ENCODE measurements around the gene TRAK2.
A peak's percentile ranks its signal among the peaks of the same experiment; 100 is the strongest.
"Not testable (repeated sequence)": the region's sequence is repeated elsewhere in the genome, so short reads cannot be mapped to it uniquely, and the experiment has no call there.

Gene TRAK2, protein sequence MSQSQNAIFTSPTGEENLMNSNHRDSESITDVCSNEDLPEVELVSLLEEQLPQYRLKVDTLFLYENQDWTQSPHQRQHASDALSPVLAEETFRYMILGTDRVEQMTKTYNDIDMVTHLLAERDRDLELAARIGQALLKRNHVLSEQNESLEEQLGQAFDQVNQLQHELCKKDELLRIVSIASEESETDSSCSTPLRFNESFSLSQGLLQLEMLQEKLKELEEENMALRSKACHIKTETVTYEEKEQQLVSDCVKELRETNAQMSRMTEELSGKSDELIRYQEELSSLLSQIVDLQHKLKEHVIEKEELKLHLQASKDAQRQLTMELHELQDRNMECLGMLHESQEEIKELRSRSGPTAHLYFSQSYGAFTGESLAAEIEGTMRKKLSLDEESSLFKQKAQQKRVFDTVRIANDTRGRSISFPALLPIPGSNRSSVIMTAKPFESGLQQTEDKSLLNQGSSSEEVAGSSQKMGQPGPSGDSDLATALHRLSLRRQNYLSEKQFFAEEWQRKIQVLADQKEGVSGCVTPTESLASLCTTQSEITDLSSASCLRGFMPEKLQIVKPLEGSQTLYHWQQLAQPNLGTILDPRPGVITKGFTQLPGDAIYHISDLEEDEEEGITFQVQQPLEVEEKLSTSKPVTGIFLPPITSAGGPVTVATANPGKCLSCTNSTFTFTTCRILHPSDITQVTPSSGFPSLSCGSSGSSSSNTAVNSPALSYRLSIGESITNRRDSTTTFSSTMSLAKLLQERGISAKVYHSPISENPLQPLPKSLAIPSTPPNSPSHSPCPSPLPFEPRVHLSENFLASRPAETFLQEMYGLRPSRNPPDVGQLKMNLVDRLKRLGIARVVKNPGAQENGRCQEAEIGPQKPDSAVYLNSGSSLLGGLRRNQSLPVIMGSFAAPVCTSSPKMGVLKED
- total RNA-seq: 102 to 147 (median 115) reads per million in 4 experiments

GRCh38 chr2:201451292-201452057 is at the start of gene TRAK2, which contains the start of gene STRADB:
Gene TRAK2 (minus strand): TSS chr2:201451458. CDS start chr2:201420507, 30,951 bp downstream.
Gene STRADB (plus strand): TSS chr2:201451740. CDS start chr2:201454841, 3,101 bp downstream.
- peak; percentile 92 for DNase-seq

- no peak for DNase-seq
Observed at GRCh38 chr2:201500534-201500933, 49.3 kb upstream of the TRAK2 start.

DNA sequence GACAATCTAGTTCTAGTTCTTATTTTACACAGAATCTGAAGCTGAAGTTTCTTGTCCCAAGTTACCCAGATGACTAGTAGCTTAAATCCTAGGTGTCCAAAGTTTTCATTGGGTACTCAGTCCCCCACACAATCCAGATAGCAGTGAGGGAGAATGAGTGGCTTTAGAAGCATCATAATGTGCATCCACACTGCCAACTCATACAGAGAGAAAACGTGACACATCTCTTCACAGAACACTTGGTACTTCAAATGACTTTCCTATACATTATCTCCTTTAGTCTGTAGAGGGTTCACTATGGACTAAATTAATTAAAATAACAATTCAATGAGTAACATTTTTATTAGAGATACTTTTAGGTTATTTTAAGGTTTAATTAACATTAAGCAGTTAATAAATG is 45.5 kb upstream of the TRAK2 start:
- no peak for DNase-seq

GRCh38 chr2:201490291-201490690 is 39.0 kb upstream of the TRAK2 start:
- no peak for DNase-seq

- DNase-seq: no peak
Observed at GRCh38 chr2:201484805-201485204, 33.5 kb upstream of the TRAK2 start.

DNA sequence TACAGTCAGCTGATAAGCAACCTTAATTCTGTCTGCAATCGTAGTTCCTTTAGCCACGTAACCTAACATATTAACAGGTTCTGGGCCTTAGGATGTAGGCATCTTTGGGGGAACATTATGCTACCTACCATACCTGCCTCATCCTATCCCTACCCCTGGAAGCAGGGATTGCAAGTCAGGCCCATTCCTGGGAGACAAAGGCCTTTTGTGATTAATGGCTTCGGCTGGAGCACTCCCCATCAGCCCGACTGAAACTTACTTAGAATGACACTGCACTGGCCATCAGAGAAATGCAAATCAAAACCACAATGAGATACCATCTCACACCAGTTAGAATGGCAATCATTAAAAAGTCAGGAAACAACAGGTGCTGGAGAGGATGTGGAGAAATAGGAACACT is 32.5 kb upstream of the TRAK2 start:
- not testable (repeated sequence) for DNase-seq

DNA sequence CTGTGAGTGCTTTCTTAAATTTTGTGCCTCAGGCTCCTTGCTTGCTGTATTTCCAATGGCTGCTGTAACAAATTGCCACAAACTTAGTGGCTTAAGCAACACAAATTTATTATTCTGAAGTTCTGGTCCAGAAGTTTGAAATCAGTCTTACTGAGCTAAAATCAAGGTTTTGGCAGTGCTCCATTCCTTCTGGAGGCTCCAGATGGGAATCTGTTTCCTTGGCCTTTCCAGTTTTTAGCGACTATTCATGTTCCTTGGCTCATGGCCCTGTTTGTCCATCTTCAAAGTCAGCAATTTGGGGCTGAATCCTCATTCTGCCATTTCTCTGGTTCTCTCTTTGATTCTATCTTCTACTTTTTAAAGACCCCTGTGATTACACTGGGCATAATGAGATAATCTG is 32.1 kb upstream of the TRAK2 start:
- DNase-seq: no peak

GRCh38 chr2:201482543-201482942 is 31.3 kb upstream of the TRAK2 start:
- DNase-seq: no peak

- no peak for DNase-seq
Observed at GRCh38 chr2:201472411-201472810, 21.2 kb upstream of the TRAK2 start.

- DNase-seq: no peak
Observed at GRCh38 chr2:201471732-201472393, 20.6 kb upstream of the TRAK2 start.

DNA sequence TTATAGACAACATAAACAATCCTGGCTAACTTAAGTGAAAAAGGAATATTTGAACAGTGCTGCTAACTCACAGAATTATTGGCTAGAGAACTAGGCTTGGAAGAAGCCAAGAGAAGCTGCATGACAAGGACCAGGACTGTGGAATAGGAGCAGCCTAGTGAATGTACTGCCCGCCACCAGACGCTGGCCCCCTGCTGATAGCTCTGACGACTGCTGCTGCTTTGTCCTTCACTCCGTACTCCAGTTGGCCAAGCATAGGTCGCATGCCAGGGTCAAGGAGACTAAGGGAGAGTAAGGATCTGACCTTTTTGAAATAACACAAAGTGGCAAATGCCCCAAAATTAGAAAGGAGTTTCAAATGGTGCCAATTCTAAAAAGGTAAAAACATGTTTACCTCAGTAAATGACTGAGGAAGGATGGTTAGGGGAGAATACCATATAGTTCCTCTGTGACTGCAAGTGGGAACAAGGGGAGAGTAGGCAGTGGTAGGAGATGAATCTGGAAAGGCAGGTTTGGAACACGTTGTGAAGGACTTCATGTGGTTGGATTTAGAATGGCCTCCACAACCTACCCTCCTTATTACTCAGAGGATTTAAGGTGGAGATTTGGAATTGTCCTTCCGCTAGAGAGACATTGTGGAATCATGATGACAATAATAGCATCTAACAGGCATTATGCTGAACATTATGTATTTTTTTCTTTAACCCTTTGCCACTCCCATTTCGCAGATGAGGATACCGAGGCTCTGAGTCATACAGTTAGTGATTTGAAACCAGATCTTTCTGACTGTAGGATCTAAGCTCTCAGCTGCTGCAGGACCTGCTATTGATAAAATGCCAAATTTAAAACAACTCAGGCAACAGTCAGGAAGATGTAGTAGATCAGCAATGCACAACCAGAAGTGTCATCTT is 19.8 kb upstream of the TRAK2 start:
- DNase-seq: no peak

GRCh38 chr2:201467666-201468065 is 16.4 kb upstream of the TRAK2 start:
- DNase-seq: no peak

- no peak for DNase-seq
Observed at GRCh38 chr2:201466050-201466675, 14.9 kb upstream of the TRAK2 start.

DNA sequence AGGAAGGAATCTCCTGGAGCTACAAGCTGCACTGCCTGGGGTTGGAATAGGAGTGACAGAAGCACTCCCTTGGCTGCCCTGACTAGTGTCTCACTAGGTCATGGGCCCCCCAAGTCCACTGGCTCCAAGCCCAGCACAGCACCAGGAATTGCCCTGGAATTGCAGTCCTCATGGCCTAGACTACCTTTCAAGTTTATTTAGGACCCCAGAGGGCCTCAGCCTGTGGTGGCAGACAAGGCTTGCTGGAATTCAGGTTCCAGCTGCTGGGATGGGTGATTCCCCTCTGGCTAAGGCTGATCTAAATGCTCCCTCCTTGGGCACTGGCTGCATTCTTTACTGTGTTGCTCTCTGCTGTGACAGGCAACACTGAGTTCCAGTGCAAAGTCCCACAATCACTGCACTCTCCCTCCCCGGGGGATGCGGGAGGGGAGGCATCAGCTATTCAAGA is 14.3 kb upstream of the TRAK2 start:
- no peak for DNase-seq

GRCh38 chr2:201464547-201464946 is 13.3 kb upstream of the TRAK2 start:
- no peak for DNase-seq

GRCh38 chr2:201460532-201460931 is 9.3 kb upstream of the TRAK2 start:
- DNase-seq: no peak

- DNase-seq: no peak
Observed at GRCh38 chr2:201458381-201458780, 7.1 kb upstream of the TRAK2 start.

DNA sequence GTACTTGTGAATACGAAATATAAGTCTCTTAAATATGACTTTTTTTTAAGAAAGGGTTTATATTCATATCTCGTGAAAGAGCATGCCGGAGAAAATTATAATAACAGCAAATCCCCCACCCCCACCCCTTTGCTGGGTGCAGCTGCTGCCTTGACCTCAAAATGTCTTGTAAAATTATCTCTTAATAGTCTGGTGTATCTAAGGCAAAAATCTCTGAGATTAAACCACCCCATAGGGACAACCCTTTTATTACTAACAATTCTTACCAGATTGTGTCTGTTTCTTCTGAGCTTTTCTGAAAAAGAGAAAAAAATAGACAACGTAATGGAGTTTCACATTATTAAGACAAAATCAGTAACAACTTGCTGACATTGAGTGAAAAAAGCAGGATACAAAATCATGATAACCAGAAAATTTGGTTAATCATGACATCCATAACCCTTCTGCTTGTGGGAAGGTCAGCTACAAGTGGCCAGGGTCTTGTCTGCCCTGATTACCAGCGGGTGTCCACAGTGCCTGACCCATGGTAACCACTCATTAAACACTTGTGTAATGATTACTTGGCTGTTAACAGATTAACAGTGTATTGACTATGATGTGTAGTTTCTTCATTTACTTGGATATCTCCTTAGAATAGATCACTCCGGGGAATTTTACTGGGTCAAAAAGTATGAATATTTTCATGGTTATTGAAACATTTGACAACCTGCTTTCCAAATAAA is 1.8 kb upstream of the TRAK2 start:
- no peak for DNase-seq

- DNase-seq: no peak
Observed at GRCh38 chr2:201452058-201452921, 1.0 kb upstream of the TRAK2 start.

Data from effector CD8-positive, alpha-beta T cell (primary cell).